SK-N-SH treated with all-trans-retinoic acid at 6 μM for 48 hours (cell line): Measurements from ENCODE around the gene TFDP1.

Experiments used
- ARNTL ChIP-seq: fragments of 450-650 bp; formaldehyde crosslinking; IDR thresholded peaks from 2 replicates; pipeline ENCODE4 v1.5.0; 2020; ENCODE audit warnings: low read depth, mild to moderate bottlenecking, moderate library complexity, borderline replicate concordance
- CSDC2 ChIP-seq: fragments of 250-450 bp; sonication (Bioruptor Pico); IDR thresholded peaks from 2 replicates; pipeline ENCODE4 v1.5.0; 2020; ENCODE audit warnings: mild to moderate bottlenecking, moderate library complexity
- ESRRG ChIP-seq: fragments of 250-450 bp; sonication (Bioruptor Pico); IDR thresholded peaks from 2 replicates; pipeline ENCODE4 v1.6.1; 2021; ENCODE audit warnings: mild to moderate bottlenecking
- ISL1 ChIP-seq: fragments of 250-450 bp; sonication (Bioruptor Pico); IDR thresholded peaks from 2 replicates; pipeline ENCODE4 v2.1.2; 2022; ENCODE audit warnings: mild to moderate bottlenecking, moderate library complexity
- POU6F1 ChIP-seq: fragments of 250-450 bp; sonication (Bioruptor Pico); IDR thresholded peaks from 2 replicates; pipeline ENCODE4 v1.8.0; 2021; ENCODE audit warnings: low read depth, mild to moderate bottlenecking, moderate library complexity, borderline replicate concordance
- TCF4 ChIP-seq: fragments of 250-450 bp; sonication (Bioruptor Pico); IDR thresholded peaks from 2 replicates; pipeline ENCODE4 v1.8.0; 2021; ENCODE audit warnings: mild to moderate bottlenecking, moderate library complexity, borderline replicate concordance
- ZNF70 ChIP-seq: fragments of 450-650 bp; formaldehyde crosslinking; IDR thresholded peaks from 2 replicates; pipeline ENCODE4 v1.5.0; 2020; ENCODE audit warnings: mild to moderate bottlenecking, moderate library complexity
- TF ChIP-seq, protein P1 (sequence below): fragments of 250-450 bp; sonication (Bioruptor Pico); IDR thresholded peaks from 2 replicates; pipeline ENCODE4 v1.5.0; 2020; ENCODE audit warnings: mild to moderate bottlenecking, moderate library complexity

DNA sequence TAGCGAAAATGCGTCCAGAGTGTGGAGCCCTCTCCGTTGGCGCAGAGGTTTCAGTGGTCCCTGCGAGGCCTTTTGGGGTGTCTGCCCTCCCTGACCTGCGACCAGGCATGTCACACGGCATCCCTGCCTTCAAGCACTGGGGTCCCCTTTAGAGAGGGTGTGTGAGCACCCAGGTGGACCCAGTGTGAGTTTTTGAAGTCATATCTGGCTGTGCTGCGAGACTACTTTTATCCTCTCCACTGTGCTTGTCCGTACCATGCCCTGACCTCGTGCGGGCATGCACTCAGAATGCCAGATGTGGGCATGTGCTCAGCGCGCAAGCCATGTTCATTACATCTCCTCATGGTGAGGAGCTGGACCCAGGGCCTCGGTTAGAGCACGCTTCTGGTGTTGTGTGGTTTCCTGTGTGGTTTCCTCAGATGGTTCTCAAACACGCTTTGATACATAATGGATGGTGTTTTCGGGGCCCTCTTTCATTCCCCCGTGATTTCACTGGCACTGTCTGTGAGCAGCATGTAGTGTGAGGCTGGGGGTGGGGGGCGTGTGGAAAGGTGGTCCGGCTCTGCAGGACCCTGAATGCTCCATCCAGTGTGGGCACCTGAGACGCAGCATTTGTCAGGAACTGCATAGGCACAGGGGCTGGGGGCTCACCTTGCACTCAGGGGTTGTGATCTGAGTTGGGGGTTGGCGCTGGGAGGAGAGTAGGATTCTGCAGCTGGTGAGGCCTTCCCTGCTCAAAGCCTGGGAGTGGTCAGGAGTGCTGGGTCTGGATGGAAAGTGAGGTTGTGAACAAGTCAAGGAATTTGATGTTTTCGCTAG, 2.3 kb downstream of the TFDP1 start:
- TF ChIP-seq CSDC2 (no peak), ARNTL (CRISPR knock-in tag) (no peak), ZNF70 (no peak), TCF4 (CRISPR knock-in tag) (no peak), ISL1 (no peak), POU6F1 (no peak), ESRRG (CRISPR knock-in tag) (no peak)
- TF ChIP-seq, protein P1, sequence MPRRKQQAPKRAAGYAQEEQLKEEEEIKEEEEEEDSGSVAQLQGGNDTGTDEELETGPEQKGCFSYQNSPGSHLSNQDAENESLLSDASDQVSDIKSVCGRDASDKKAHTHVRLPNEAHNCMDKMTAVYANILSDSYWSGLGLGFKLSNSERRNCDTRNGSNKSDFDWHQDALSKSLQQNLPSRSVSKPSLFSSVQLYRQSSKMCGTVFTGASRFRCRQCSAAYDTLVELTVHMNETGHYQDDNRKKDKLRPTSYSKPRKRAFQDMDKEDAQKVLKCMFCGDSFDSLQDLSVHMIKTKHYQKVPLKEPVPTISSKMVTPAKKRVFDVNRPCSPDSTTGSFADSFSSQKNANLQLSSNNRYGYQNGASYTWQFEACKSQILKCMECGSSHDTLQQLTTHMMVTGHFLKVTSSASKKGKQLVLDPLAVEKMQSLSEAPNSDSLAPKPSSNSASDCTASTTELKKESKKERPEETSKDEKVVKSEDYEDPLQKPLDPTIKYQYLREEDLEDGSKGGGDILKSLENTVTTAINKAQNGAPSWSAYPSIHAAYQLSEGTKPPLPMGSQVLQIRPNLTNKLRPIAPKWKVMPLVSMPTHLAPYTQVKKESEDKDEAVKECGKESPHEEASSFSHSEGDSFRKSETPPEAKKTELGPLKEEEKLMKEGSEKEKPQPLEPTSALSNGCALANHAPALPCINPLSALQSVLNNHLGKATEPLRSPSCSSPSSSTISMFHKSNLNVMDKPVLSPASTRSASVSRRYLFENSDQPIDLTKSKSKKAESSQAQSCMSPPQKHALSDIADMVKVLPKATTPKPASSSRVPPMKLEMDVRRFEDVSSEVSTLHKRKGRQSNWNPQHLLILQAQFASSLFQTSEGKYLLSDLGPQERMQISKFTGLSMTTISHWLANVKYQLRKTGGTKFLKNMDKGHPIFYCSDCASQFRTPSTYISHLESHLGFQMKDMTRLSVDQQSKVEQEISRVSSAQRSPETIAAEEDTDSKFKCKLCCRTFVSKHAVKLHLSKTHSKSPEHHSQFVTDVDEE (CRISPR knock-in tag), result no peak
